ENCODE measurements around the gene ACTMAP. TPM values are rescaled to one million over a fixed set of nuclear protein-coding genes. Genes with fewer than 3 reads are reported as not detected.

The ACTMAP gene
- total RNA-seq, 3 donors from 2014 or later (not counting 1 experiment from before 2014, with no cell fraction given): 5.9 to 9.6 (median 8.2) TPM

GRCh38 chr19:40754611-40755247, 4.5 kb upstream of the ACTMAP start:
- no peak overlapping the region for H3K4me3 ChIP-seq (ENCODE audit: low read length)
- Mint-ChIP-seq H3K4me3 (peak overlapping the region; percentile 69), H3K4me1 (peaks cover 53 to 55% of the 10 kb centered on the region in 2 donors), H3K27me3 (ENCODE audit: low read depth in 2 of 2) (no peaks in the 10 kb centered on the region), H3K27ac (peak overlapping the region; percentile 74 to 86), H3K9me3 (no peaks in the 10 kb centered on the region), H3K36me3 (peaks cover 4% of the 10 kb centered on the region)
- intact Hi-C loops (cut with micrococcal nuclease): no loop called here
- peaks cover 22% of the 10 kb centered on the region for H3K36me3 ChIP-seq (ENCODE audit: control insufficient read depth, insufficient read depth, low read length)
- ATAC-seq: no peak
- no peaks in the 10 kb centered on the region for H3K27me3 ChIP-seq (ENCODE audit: control insufficient read depth, insufficient read depth, low read length)
- peaks cover 66% of the 10 kb centered on the region for H3K4me1 ChIP-seq (ENCODE audit: control insufficient read depth, insufficient read depth, low read length)
- WGBS (ENCODE audit: insufficient coverage): 60% methylated on average over 9 of the region's 9 CpGs
- TF ChIP-seq, protein P1, sequence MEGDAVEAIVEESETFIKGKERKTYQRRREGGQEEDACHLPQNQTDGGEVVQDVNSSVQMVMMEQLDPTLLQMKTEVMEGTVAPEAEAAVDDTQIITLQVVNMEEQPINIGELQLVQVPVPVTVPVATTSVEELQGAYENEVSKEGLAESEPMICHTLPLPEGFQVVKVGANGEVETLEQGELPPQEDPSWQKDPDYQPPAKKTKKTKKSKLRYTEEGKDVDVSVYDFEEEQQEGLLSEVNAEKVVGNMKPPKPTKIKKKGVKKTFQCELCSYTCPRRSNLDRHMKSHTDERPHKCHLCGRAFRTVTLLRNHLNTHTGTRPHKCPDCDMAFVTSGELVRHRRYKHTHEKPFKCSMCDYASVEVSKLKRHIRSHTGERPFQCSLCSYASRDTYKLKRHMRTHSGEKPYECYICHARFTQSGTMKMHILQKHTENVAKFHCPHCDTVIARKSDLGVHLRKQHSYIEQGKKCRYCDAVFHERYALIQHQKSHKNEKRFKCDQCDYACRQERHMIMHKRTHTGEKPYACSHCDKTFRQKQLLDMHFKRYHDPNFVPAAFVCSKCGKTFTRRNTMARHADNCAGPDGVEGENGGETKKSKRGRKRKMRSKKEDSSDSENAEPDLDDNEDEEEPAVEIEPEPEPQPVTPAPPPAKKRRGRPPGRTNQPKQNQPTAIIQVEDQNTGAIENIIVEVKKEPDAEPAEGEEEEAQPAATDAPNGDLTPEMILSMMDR (IDR thresholded peaks at IDR 0.05): no peak
- H3K9me3 ChIP-seq (ENCODE audit: control insufficient read depth, insufficient read depth, low read length): no peaks in the 10 kb centered on the region
- H3K27ac ChIP-seq (ENCODE audit: low read length): peak overlapping the region; percentile 17
- peak in 1 of 2 donors; percentile 54 for DNase-seq

- peak overlapping the region; percentile 73 for H3K4me3 ChIP-seq (ENCODE audit: low read length)
- TF ChIP-seq, protein P1 (IDR thresholded peaks at IDR 0.05): no peak
- no peaks in the 10 kb centered on the region for H3K27me3 ChIP-seq (ENCODE audit: control insufficient read depth, insufficient read depth, low read length)
- peak overlapping the region; percentile 88 for H3K27ac ChIP-seq (ENCODE audit: low read length)
- no peak for ATAC-seq
- H3K4me1 ChIP-seq (ENCODE audit: control insufficient read depth, insufficient read depth, low read length): peaks cover 73% of the 10 kb centered on the region
- H3K4me1 Mint-ChIP-seq: peaks cover 58 to 66% of the 10 kb centered on the region in 2 donors
- peak in 1 of 2 donors; percentile 38 for DNase-seq
- no peaks in the 10 kb centered on the region for H3K9me3 ChIP-seq (ENCODE audit: control insufficient read depth, insufficient read depth, low read length)
- no peaks in the 10 kb centered on the region for H3K27me3 Mint-ChIP-seq (ENCODE audit: low read depth in 2 of 2)
- WGBS (ENCODE audit: insufficient coverage): 75% methylated on average over 11 of the region's 12 CpGs
- peak overlapping the region; percentile 92 to 95 for H3K27ac Mint-ChIP-seq
- intact Hi-C loops (cut with micrococcal nuclease): no loop called here
- no peaks in the 10 kb centered on the region for H3K9me3 Mint-ChIP-seq
- H3K4me3 Mint-ChIP-seq: peak overlapping the region; percentile 99
- peaks cover 6% of the 10 kb centered on the region for H3K36me3 ChIP-seq (ENCODE audit: control insufficient read depth, insufficient read depth, low read length)
- H3K36me3 Mint-ChIP-seq: no peaks in the 10 kb centered on the region
Observed at GRCh38 chr19:40752257-40752781, 2.0 kb upstream of the ACTMAP start.

DNA sequence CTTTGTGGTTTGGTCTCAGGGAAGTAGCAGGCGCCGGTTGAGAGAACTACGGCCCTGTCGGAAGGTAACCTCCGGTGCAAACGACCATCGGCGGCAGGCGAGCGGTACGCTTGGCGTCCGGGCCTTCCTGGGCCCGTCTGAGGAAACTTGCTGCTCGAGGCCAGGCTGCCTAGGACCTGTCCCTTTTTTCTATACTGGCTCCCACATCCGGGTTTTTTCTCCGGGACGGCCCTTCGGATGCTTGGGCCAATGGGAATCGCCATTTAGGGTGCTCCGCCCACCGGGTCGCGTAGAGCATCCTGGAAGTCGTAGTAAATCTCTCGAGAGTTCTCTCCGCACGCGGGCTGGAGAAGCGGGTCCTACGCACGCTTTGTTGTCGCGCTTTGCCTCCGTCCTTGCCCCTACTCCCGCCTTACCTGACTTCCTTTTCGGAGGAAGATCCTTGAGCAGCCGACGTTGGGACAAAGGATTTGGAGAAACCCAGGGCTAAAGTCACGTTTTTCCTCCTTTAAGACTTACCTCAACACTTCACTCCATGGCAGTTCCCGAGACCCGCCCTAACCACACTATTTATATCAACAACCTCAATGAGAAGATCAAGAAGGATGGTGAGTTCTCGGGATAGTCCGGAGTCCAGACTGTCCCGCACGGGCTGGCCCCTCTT, 729 bp upstream of the ACTMAP start, which contains the start of gene SNRPA:
Gene SNRPA (plus strand): TSS at position 330 of the 664 bp plus-strand sequence. CDS start 206 bp downstream, at position 536.
- DNase-seq: peak; percentile 97 to 98
- Histone ChIP-seq H3K9me3 (ENCODE audit: control insufficient read depth, insufficient read depth, low read length) (no peaks in the 10 kb centered on the region), H3K36me3 (ENCODE audit: control insufficient read depth, insufficient read depth, low read length) (peaks cover 2% of the 10 kb centered on the region), H3K27ac (ENCODE audit: low read length) (peak within 1 kb of the TSS; percentile 92), H3K4me3 (ENCODE audit: low read length) (peak within 1 kb of the TSS; percentile 73), H3K27me3 (ENCODE audit: control insufficient read depth, insufficient read depth, low read length) (no peaks in the 10 kb centered on the region), H3K4me1 (ENCODE audit: control insufficient read depth, insufficient read depth, low read length) (peaks cover 59% of the 10 kb centered on the region)
- Mint-ChIP-seq H3K9me3 (no peaks in the 10 kb centered on the region), H3K36me3 (no peaks in the 10 kb centered on the region), H3K4me3 (peak within 1 kb of the TSS; percentile 99), H3K27ac (peak within 1 kb of the TSS; percentile 92 to 95), H3K4me1 (peaks cover 49 to 60% of the 10 kb centered on the region in 2 donors), H3K27me3 (ENCODE audit: low read depth in 2 of 2) (no peaks in the 10 kb centered on the region)
- 0% methylated on average over 46 of the region's 46 CpGs for WGBS (ENCODE audit: insufficient coverage)
- TF ChIP-seq, protein P1 (IDR thresholded peaks at IDR 0.05): no peak
- intact Hi-C loops (cut with micrococcal nuclease): loop anchor here (1.0 to 2.0 kb wide), 5 partner anchors 27 to 88 kb away; partner anchors contain the start of genes NUMBL and RAB4B
- ATAC-seq: peak; percentile 66 to 84 (median 70)
